Activated B cell treated with CpG ODN at 0.5 μM for 24 hours (primary cell): ENCODE results near the gene RNF123. TPM values are rescaled to one million over a fixed set of nuclear protein-coding genes. Genes with fewer than 3 reads are reported as not detected.
"Not testable (repeated sequence)": the region's sequence is repeated elsewhere in the genome, so short reads cannot be mapped to it uniquely, and the experiment has no call there.

Experiments
- ATAC-seq: fragments of 200-7000 bp; cut with Tn5 transposase; one replicate; pipeline ENCODE4 v1.10.0; 2021; ENCODE audit warnings: low read depth, mild to moderate bottlenecking, moderate library complexity
- CTCF ChIA-PET: fragments of 350-600 bp; sonication (Branson Sonifier 250); formaldehyde crosslinking; loops from one replicate; lab custom pipeline; 2021; ENCODE audit warnings: antibody characterized with exemption; lab: Charles Lee
- POLR2A ChIA-PET: fragments of 350-600 bp; sonication (Branson Sonifier 250); formaldehyde crosslinking; loops from one replicate; lab custom pipeline; 2021; ENCODE audit warnings: antibody characterized with exemption; lab: Charles Lee
- DNase-seq: peaks from one replicate; pipeline ENCODE4 v3.0.0; 2022
- H3K27ac Mint-ChIP-seq: one replicate; pipeline ENCODE4 v1.8.0; 2020; ENCODE audit warnings: mixed read lengths
- H3K27me3 Mint-ChIP-seq: one replicate; pipeline ENCODE4 v1.8.0; 2021; ENCODE audit warnings: mixed read lengths
- H3K36me3 Mint-ChIP-seq: one replicate; pipeline ENCODE4 v1.8.0; 2021; ENCODE audit warnings: low read depth, mixed read lengths
- H3K4me1 Mint-ChIP-seq: one replicate; pipeline ENCODE4 v1.8.0; 2021; ENCODE audit warnings: mixed read lengths
- H3K4me3 Mint-ChIP-seq: one replicate; pipeline ENCODE4 v1.8.0; 2020; ENCODE audit warnings: mild to moderate bottlenecking, mixed read lengths
- H3K9me3 Mint-ChIP-seq: one replicate; pipeline ENCODE4 v1.8.0; 2020; ENCODE audit warnings: mixed read lengths
- CTCF ChIP-seq: fragments of 200-600 bp; IDR thresholded peaks from one replicate; pipeline ENCODE4 v1.8.0; 2022; ENCODE audit warnings: antibody characterized with exemption, mild to moderate bottlenecking
- intact Hi-C: fragments of 100-400 bp; cut with micrococcal nuclease; formaldehyde crosslinking; loops from one replicate; pipeline ENCODE4 v1.15.1; 2024
- total RNA-seq: library from RNA; stranded (reverse); gene quantifications from 2 replicates; pipeline ENCODE4 v1.2.3, GENCODE V29; 2022

RNF123 gene
- total RNA-seq, 1 donor from 2014 or later, result 51.4 TPM

GRCh38 chr3:49740427-49740826 lies 51.1 kb downstream of the RNF123 start:
- DNase-seq (no peak), ATAC-seq (no peak)
- Mint-ChIP-seq H3K27me3 (no peaks in the 10 kb centered on the region), H3K4me3 (no peak overlapping the region), H3K4me1 (no peaks in the 10 kb centered on the region), H3K9me3 (no peaks in the 10 kb centered on the region), H3K27ac (no peak overlapping the region), H3K36me3 (peaks cover 45% of the 10 kb centered on the region)
- CTCF ChIA-PET, result no interaction called here
- TF ChIP-seq CTCF, result no peak
- intact Hi-C loops, result no loop called here
- POLR2A ChIA-PET, result no interaction called here

- no peak for ATAC-seq
- intact Hi-C loops, result no loop called here
- peaks cover 51% of the 10 kb centered on the region for H3K36me3 Mint-ChIP-seq
These were observed 56.6 kb downstream of the RNF123 start for GRCh38 chr3:49745986-49746385.

GRCh38 chr3:49747792-49748480 lies 58.6 kb downstream of the RNF123 start:
- H3K4me1 Mint-ChIP-seq, result no peaks in the 10 kb centered on the region
- no peak overlapping the region for H3K4me3 Mint-ChIP-seq
- H3K27me3 Mint-ChIP-seq, result no peaks in the 10 kb centered on the region
- H3K36me3 Mint-ChIP-seq, result peaks cover 55% of the 10 kb centered on the region
- ATAC-seq (no peak), DNase-seq (no peak)
- POLR2A ChIA-PET, result no interaction called here
- intact Hi-C loops, result no loop called here
- no peak for TF ChIP-seq CTCF
- no peak overlapping the region for H3K27ac Mint-ChIP-seq
- CTCF ChIA-PET, result no interaction called here
- H3K9me3 Mint-ChIP-seq, result no peaks in the 10 kb centered on the region

More at GRCh38 chr3:49745986-49746385, 56.6 kb downstream of the RNF123 start:
- Mint-ChIP-seq H3K27me3 (no peaks in the 10 kb centered on the region), H3K4me1 (no peaks in the 10 kb centered on the region), H3K27ac (no peak overlapping the region), H3K4me3 (no peak overlapping the region), H3K9me3 (no peaks in the 10 kb centered on the region)
- no peak for DNase-seq
- TF ChIP-seq CTCF, result no peak
- CTCF ChIA-PET, result no interaction called here
- POLR2A ChIA-PET, result no interaction called here

- H3K36me3 Mint-ChIP-seq, result peaks cover 55% of the 10 kb centered on the region
- H3K4me3 Mint-ChIP-seq, DNase-seq, H3K27ac Mint-ChIP-seq, CTCF ChIA-PET, intact Hi-C loops, H3K9me3 Mint-ChIP-seq, POLR2A ChIA-PET, ATAC-seq, H3K27me3 Mint-ChIP-seq, H3K4me1 Mint-ChIP-seq: not testable (repeated sequence)
These were observed 59.5 kb downstream of the RNF123 start for GRCh38 chr3:49748874-49749273.

- CTCF ChIA-PET, result no interaction called here
- Mint-ChIP-seq H3K27ac (no peak overlapping the region), H3K4me3 (no peak overlapping the region), H3K27me3 (no peaks in the 10 kb centered on the region), H3K9me3 (no peaks in the 10 kb centered on the region), H3K36me3 (peaks cover 49% of the 10 kb centered on the region), H3K4me1 (peaks cover 4% of the 10 kb centered on the region)
- ATAC-seq (no peak), DNase-seq (no peak)
- TF ChIP-seq CTCF, result no peak
- POLR2A ChIA-PET, result no interaction called here
- intact Hi-C loops, result no loop called here
These were observed 60.7 kb downstream of the RNF123 start for GRCh38 chr3:49750056-49750455.

GRCh38 chr3:49751501-49751900 lies 62.1 kb downstream of the RNF123 start:
- Mint-ChIP-seq H3K27ac (no peak overlapping the region), H3K9me3 (no peaks in the 10 kb centered on the region), H3K4me3 (no peak overlapping the region), H3K36me3 (peaks cover 46% of the 10 kb centered on the region), H3K27me3 (no peaks in the 10 kb centered on the region), H3K4me1 (peaks cover 8% of the 10 kb centered on the region)
- no peak for TF ChIP-seq CTCF
- intact Hi-C loops, result no loop called here
- ChIA-PET POLR2A (no interaction called here), CTCF (no interaction called here)
- no peak for ATAC-seq
- DNase-seq, result no peak
